Retinal pigment epithelial cell (primary cell): ENCODE results near the gene PTPA.

Source experiments
- DNase-seq: peaks from one replicate; pipeline ENCODE4 v3.0.0-alpha.2; 2010; ENCODE audit warnings: low read depth
- H3K4me3 ChIP-seq: 2 replicates; pipeline ENCODE4 v1.5.1; 2011; ENCODE audit warnings: mild to moderate bottlenecking, low read length, control low read depth, moderate library complexity
- CTCF ChIP-seq: conservative IDR thresholded peaks from 2 replicates; pipeline ENCODE4 v1.5.1; 2011; ENCODE audit warnings: low read depth, low read length, control low read depth, inconsistent platforms

Gene PTPA

GRCh38 chr9:129097671-129098306, 13.4 kb upstream of the PTPA start:
- no peak for DNase-seq
- TF ChIP-seq CTCF, result no peak
- no peak overlapping the region for H3K4me3 ChIP-seq

- no peak overlapping the region for H3K4me3 ChIP-seq
- no peak for DNase-seq
- TF ChIP-seq CTCF, result no peak
Measured at GRCh38 chr9:129098328-129098727, 12.9 kb upstream of the PTPA start.

GRCh38 chr9:129100383-129101169, 10.6 kb upstream of the PTPA start:
- no peak for TF ChIP-seq CTCF
- no peak overlapping the region for H3K4me3 ChIP-seq
- no peak for DNase-seq

GRCh38 chr9:129101279-129101678, 9.9 kb upstream of the PTPA start:
- no peak overlapping the region for H3K4me3 ChIP-seq
- no peak for DNase-seq
- no peak for TF ChIP-seq CTCF

GRCh38 chr9:129102095-129102525, 9.1 kb upstream of the PTPA start:
- DNase-seq, result no peak
- no peak for TF ChIP-seq CTCF
- H3K4me3 ChIP-seq, result no peak overlapping the region

- H3K4me3 ChIP-seq, result no peak overlapping the region
- peak; percentile 75 for TF ChIP-seq CTCF
- no peak for DNase-seq
Measured at GRCh38 chr9:129102791-129103594, 8.2 kb upstream of the PTPA start.
